ENCODE data around the gene DDX54.
"Not testable (repeated sequence)": the region's sequence is repeated elsewhere in the genome, so short reads cannot be mapped to it uniquely, and the experiment has no call there.

The DDX54 gene

DNA sequence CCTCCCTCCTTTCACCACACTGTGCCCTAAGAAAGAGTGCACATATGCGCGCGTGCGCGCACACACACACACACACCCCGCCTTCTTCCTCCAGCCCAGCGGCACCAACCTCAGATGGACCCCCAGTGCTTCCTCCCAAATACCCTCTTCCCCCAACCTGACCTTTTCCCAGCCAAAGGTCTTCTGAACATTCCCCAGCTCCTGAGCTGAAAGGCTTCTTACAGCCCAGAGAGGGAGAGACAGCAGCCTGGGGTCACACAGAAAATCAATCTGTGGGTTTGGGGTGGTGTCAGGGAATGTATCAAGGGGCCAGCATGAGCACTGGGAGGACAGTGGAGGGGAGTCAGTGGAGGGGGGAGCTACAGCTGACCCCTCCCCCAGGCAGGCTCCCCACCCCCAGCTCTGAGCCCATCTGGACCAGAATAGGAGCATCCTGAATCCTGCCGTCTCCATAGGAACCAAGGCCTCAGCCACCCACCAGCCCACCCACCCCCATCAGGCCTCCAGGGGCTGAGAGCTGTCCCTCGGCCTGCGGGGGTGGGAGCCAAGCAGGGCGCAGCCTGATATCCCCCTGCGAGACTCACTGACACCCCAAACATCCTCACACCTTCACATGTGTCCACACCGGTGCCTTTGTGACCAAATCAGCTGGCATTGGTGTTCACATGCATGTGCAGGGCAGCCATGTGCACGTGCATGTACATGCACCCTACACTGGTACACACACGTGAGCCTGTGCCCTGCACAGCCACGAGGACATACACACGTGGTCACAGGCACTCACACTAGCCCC is 55.4 kb downstream of the DDX54 start:
- no peak for FAIRE-seq
- DNase-seq (ENCODE audit: insufficient read length, low spot score) = no peak
- TF ChIP-seq POLR2A (IDR thresholded peaks at IDR 0.05; ENCODE audit: low read depth, low read length) = no peak

DNA sequence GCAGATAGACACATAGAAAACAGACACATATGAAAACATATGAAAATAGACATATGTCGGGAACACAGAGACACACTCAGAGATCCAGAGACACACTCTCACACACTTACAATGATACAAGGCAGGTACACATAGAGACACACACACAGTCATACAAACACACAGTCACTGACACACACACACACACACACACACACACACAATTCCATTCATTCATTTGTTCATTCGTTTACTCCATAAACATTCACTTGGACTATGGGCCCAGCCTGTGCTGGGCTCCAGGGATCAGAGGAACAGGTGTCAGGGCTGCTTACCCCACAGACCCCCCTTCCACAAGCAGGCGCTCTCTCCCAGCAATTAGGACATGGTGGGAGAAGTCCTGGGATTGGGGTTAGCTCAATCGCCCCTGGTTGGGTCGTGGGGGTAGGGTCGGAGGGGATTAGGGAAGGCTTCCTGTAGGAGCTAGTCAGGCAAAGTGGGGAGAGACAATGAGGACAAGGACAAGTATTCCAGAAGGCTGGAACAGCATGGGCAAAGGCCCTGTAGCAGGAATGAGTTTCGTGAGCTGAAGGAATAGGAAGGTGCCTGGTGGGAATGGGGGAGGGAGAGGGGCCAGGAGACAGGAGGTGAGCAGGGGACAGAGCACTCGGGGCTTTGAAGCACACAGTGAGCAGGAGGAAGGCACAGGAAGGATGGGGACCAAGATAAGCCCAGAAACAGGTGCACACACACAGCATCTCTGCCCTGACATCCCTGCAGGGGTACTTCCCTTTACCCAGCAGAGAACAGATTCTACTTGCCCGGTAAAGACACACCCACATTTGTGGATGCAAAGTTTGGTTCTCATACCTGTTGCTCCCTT is 56.2 kb downstream of the DDX54 start:
- no peak for TF ChIP-seq POLR2A (IDR thresholded peaks at IDR 0.05; ENCODE audit: low read depth, low read length)
- DNase-seq (ENCODE audit: insufficient read length, low spot score) (no peak), FAIRE-seq (no peak)

DNA sequence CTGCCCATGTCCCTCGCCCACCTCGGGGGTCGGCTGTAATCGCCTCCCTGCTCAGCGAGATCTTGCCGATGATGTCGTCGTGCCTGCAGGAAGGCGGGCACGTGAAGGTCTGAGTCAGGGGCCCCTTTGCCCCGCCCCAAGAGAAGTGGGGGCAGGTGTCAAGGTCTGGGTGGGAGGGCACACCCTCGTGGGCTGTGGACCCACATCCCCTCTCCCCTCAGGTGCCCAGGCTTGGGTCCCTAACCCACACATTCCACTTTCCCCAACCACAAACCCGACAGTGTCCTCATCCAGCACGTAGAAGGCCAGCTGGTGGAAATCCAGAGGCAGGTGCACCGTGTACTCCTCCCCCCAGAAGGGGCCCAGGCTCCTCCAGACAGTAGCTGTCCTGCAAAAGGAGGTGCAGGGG is 57.5 kb downstream of the DDX54 start:
- FAIRE-seq (no peak), DNase-seq (ENCODE audit: insufficient read length, low spot score) (no peak)
- no peak for TF ChIP-seq POLR2A (IDR thresholded peaks at IDR 0.05; ENCODE audit: low read depth, low read length)

DNA sequence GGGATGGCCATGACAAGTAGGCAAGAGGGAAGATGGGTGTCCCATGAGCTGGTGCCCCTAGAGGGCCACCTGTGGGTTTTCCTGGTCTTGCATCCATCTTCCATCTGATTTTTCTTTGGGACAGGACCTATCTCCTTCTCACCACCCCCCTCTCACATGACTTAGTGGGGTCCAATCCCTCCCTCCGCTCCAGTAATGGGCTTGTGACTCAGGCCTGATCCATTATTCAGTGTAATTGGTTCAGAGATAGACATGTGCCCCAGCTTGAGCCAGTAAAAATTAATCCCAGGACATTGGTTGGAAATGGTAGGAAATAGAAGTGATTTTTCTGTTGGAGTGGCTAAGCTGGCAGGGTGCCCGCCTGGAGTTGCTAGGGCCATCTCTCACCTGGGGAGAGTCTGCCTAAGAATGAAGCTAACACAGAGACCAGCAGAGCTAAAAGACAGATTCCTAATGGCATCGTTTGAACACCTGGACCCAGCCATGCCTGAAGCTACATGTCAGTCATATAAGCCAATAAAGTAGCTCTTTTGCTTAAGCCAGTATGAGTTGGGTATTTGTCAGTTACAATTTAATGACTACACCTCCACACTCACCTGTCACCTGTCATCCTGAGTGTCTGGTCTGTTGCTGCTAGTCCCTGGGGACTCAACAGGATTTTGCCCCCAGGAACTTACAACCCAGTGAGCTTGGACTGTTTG is 64.5 kb downstream of the DDX54 start:
- DNase-seq (ENCODE audit: insufficient read length, low spot score) (no peak), FAIRE-seq (no peak)
- TF ChIP-seq POLR2A (IDR thresholded peaks at IDR 0.05; ENCODE audit: low read depth, low read length) = no peak

DNA sequence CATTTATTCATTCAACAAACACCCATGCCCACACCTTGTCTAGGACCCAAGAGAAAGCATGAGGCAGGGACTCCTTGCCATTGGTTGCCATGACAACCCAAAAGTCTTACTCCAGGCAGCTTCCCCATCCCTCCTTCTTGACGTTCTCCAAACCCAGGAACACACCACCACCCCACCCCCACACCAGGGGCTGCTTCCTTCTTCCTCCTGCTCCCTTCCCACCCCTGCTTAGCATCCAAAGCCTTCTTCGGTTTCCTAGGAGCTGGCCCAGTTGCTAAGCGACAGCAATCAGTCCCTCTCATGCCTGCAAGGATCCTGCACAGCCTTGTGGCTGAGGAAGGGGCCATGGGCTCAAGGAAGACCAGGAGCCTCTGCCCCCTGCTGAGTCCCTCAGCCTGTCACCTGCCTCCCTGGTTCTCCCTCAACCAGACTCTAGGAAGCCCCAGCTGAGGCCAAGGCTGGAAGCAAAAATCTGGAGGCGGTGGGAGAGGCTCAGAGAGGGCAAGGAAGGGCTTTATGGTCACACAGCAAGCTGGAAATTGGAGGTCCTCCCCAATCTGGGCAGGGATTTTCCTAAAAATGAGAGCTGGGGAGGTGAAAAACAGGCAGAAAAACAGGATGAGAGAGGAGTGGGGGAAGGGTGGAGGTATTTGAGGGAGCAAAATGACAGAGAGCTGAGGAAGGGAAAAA is 65.2 kb downstream of the DDX54 start:
- TF ChIP-seq POLR2A (IDR thresholded peaks at IDR 0.05; ENCODE audit: low read depth, low read length) = no peak
- no peak for DNase-seq (ENCODE audit: insufficient read length, low spot score)
- FAIRE-seq = no peak

DNA sequence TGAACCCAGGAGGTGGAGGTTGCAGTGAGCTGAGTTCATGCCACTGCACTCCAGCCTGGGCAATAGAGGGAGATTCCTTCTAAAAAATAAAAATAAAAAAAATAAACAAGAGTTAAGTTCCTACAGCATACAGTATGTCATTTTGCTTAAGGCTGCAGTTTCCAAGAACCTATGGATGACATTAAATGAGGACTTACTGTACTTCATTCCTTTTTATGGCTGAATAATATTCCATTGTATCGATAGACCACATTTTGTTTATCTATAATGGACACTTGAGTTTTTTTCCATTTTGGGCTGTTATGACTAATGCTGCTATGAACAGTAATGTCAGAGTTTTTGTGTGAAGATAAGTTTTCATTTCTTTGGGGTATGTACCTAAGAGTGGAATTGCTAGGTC is 67.1 kb downstream of the DDX54 start:
- TF ChIP-seq POLR2A (IDR thresholded peaks at IDR 0.05; ENCODE audit: low read depth, low read length) = no peak
- FAIRE-seq (no peak), DNase-seq (ENCODE audit: insufficient read length, low spot score) (no peak)

DNA sequence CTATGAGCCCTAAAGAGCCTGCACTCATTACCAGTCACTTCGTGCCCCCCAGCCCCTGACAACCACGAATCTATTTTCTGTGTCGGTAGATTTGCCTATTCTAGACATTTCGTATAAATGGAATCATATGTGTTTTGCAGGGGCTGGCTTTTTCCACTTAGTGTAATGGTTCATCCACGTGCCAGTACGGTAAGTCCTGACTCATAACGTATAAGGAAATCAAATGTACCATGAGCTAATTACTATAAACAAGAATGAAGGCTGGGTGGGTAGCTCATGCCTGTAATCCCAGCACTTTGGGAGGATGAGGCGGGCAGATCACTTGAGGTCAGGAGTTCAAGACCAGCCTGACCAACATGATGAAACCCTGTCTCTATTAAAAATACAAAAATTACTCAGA is 67.6 kb downstream of the DDX54 start:
- FAIRE-seq = not testable (repeated sequence)

DNA sequence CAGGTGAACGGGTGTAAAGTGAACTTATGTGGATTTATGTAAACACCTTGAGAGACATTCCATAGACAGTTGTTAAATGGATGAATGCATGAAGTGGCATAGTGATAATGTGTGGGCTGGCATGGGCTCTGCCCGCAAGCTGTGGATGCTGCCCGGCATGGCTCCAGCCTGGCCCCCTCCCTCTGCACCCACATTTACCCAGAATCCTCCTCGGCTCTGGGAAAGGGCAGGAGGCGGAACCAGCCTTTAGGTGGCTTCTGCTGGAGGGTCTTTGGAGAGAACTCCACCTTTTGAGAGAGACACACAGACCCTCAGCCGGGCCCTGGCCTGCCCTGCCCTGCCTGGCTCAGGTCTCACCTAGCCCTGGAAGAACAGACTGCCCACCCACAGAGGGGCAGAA is 68.4 kb downstream of the DDX54 start:
- TF ChIP-seq POLR2A (IDR thresholded peaks at IDR 0.05; ENCODE audit: low read depth, low read length) = no peak
- FAIRE-seq (no peak), DNase-seq (ENCODE audit: insufficient read length, low spot score) (no peak)

More for the DNA sequence above, 67.6 kb downstream of the DDX54 start:
- DNase-seq (ENCODE audit: insufficient read length, low spot score) = not testable (repeated sequence)

DNA sequence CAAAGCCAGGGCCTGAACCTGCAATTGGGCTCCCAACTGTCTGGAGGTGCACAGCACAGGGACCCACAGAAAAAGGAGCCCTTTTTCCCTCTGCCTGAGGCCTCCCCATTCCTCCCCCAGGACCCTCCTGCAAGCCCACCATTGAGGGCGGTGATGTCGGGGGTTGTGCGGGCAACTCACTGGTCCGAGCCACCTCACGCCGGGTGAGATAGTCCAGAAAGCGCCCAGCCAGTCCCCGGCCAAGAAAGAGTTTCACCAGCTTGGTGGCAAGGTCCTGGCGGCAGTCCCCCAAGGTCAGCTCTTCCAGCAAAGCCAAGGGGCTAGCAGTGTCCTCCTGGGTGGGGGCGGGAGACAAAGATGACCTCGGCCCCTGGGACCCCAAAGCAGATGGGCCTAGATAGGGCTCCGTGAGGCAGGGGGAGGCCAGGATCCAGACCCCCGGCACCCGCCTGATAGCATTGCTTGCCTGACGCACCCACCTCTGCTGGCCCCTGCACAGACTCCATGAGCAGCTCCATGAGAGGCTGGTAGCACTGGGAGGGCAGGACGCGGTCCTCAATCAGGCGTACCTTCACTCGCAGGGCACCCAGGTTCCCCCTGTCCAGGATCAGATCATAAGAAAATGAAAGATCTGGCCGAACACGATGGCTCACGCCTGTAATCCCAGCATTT is 69.7 kb downstream of the DDX54 start:
- no peak for FAIRE-seq
- no peak for DNase-seq (ENCODE audit: insufficient read length, low spot score)
- TF ChIP-seq POLR2A (IDR thresholded peaks at IDR 0.05; ENCODE audit: low read depth, low read length) = no peak

DNA sequence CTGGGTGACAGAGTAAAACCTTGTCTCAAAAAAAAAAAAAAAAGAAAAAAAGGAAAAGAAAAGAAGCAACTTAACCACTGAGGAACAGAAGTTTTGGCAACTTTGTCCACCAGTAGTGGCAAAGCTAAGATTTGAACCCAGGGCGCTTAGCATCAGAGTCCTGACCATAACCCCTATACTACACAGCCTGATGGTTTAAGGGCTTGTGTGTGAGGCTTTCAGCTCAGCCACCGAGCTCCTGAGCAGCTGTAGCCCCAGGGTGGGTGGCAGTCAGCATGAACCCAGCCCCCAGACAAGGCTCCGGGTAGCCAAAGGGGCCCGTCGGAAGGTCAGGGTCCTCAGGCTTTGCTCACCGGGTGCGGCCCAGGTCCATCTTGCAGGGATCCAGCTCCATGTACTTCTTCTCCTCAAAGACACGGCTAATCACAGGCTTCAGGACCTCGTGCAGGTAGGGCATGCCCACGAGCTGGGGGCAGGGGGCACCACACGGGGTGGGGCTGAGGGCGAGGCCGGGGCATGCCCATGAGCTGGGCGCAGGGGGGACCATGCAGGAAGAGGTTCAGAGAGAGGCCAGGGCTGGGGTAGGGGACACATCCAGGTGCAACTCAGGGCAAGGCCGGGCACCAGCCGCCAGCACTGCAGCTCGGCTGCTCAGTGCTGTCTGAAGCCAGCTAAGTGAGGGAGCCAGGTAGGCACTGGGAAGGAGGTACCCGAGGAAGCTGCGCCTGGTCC is 70.7 kb downstream of the DDX54 start:
- no peak for DNase-seq (ENCODE audit: insufficient read length, low spot score)
- no peak for TF ChIP-seq POLR2A (IDR thresholded peaks at IDR 0.05; ENCODE audit: low read depth, low read length)
- FAIRE-seq = no peak

DNA sequence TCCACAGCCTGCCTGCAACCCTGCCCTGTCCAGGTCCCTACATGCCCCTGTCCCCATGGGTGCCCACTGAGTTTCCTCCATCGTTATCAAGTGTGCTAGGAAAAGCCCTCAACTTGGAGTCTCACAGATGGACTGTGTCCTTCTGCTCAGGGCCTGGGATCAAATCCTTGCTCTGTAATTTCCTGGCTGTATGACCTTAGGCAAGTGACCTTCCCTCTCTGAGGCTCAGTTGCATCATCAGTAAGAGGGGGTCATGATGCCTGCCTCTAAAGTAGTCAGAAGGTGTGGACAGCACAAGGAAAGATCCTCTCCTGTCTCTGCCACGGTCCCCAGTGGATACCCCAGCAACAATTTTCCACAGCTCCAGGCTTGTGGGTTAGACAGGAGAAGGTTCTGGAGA is 71.9 kb downstream of the DDX54 start:
- FAIRE-seq = no peak

DNA sequence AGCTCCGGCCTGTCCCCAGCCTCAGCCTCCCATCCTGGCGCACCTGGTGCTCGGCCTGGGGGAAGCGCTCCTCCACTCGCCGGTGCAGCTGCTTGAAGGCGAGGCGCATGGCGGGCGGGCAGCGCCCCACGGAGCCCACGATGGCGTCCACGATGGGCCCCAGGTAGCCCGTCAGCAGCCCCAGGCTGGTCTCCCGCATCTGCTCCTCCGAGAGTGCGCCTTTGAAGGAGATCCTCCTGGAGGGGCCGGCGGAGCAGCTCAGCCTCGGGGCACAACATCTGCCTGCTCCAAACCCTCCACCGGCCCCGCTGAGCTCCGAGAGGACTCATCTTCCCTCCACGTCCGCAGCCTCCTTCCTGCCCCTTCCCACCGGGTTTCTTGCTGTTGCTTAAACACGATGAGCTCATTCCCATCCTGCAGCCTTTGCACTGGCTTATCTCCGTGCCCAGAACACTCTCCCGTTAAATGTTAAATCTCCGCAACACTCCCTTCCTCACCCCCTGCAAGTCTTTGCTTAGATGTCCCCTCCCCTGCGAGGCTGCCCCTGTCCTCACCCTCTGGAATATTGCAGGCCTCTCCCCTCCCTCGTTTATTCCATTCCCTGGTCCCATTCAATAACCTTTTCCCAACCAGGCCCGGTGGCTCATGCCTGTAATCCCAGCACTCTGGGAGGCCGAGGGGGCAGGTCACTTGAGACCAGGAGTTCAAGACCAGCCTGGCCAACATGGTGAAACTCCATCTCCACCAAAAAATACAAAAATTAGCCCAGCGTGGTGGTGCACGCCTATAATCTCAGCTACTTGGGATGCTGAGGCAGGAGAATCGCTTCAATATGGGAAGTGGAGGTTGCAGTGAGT is 73.0 kb downstream of the DDX54 start:
- no peak for FAIRE-seq

More for the DNA sequence above, 71.9 kb downstream of the DDX54 start:
- DNase-seq (ENCODE audit: insufficient read length, low spot score) = no peak
- no peak for TF ChIP-seq POLR2A (IDR thresholded peaks at IDR 0.05; ENCODE audit: low read depth, low read length)

More for the DNA sequence above, 73.0 kb downstream of the DDX54 start:
- no peak for DNase-seq (ENCODE audit: insufficient read length, low spot score)
- no peak for TF ChIP-seq POLR2A (IDR thresholded peaks at IDR 0.05; ENCODE audit: low read depth, low read length)
